SH-SY5Y (cell line): ENCODE data around the gene DNAL4.

ENCODE experiments used
- GATA2 ChIP-seq: IDR thresholded peaks from 2 replicates; pipeline ENCODE4 v1.6.1; 2011; ENCODE audit warnings: mild to moderate bottlenecking, low read depth, low read length
- GATA3 ChIP-seq: IDR thresholded peaks from 2 replicates; pipeline ENCODE4 v1.6.1; 2011; ENCODE audit warnings: low read depth, mild to moderate bottlenecking, low read length, moderate library complexity

GRCh38 chr22:38782402-38783094 lies 11.4 kb downstream of the DNAL4 start:
- TF ChIP-seq GATA2: no peak
- TF ChIP-seq GATA3: no peak
